Measurements from ENCODE around the gene SHC3.

GRCh38 chr9:89179895-89180734, 1.5 kb upstream of the SHC3 start:
- no peak for TF ChIP-seq CTCF (conservative IDR thresholded peaks at IDR 0.05 in 1 of 2, IDR thresholded peaks at IDR 0.05 in 1 of 2; ENCODE audit: extremely low read depth in 1 of 2, insufficient read depth in 1 of 2, low read depth in 1 of 2, low read length in 2 of 2)
- no peak for TF ChIP-seq EZH2 (IDR thresholded peaks at IDR 0.05; ENCODE audit: borderline replicate concordance, low read length)

All from mammary epithelial cell (primary cell).